GM12878 (cell line): ENCODE results near the gene HIVEP2. TPM values are rescaled to one million over a fixed set of nuclear protein-coding genes. Genes with fewer than 3 reads are reported as not detected.

Experiments used
- ATAC-seq: fragments of 200-7000 bp; cut with Tn5 transposase; 3 replicates; pipeline ENCODE4 v1.9.1; 2020; ENCODE audit warnings: mild to moderate bottlenecking, moderate library complexity
- BruUV-seq: library from RNA; stranded (reverse); fragments of 400-500 nt; replicated peaks from 2 replicates; lab custom pipeline; 2021; lab: Mats Ljungman, UMichigan
- CTCF ChIA-PET: fragments of 300-600 bp; sonication (Branson Sonifier 250); formaldehyde crosslinking; extraction: SDS; loops from one replicate; lab custom pipeline; 2021; ENCODE audit warnings: inconsistent platforms; lab: Yijun Ruan, JAX
- POLR2A ChIA-PET: fragments of 350-600 bp; formaldehyde crosslinking; extraction: SDS; loops from one replicate; lab custom pipeline; 2021; ENCODE audit warnings: inconsistent platforms; lab: Charles Lee
- RAD21 ChIA-PET: fragments of 300-600 bp; sonication (Branson Sonifier 250); formaldehyde crosslinking; loops from one replicate; lab custom pipeline; 2023; ENCODE audit warnings: antibody characterized with exemption; ENCODE audit not compliant: unreplicated experiment; lab: Charles Lee
- SMC1A ChIA-PET: fragments of 300-600 bp; sonication (Branson Sonifier 250); formaldehyde crosslinking; loops from one replicate; lab custom pipeline; 2023; ENCODE audit not compliant: unreplicated experiment, uncharacterized antibody; lab: Charles Lee
- DNase-seq: peaks from one replicate; pipeline ENCODE4 v3.0.0-alpha.2; 2011; ENCODE audit warnings: low read depth, low spot score
- FAIRE-seq: peaks from 3 replicates; lab custom pipeline; 2011; peaks lifted over from hg19 to GRCh38; lab: Jason Lieb, UNC
- H2AFZ ChIP-seq: 2 replicates; pipeline ENCODE4 v1.6.0; 2011; ENCODE audit warnings: low read depth, low read length, control low read depth; ENCODE audit not compliant: control insufficient read depth
- H3K27ac ChIP-seq: 2 replicates; pipeline ENCODE4 v1.5.1; 2011; ENCODE audit warnings: control low read depth; ENCODE audit not compliant: control insufficient read depth, insufficient read depth
- H3K27me3 ChIP-seq, 2 experiments: replicated peaks in 1 of 2; 2 replicates each; pipeline versions ENCODE4 v1.6.0 to v1.6.1; 2011; ENCODE audit warnings: low read length in 1 of 2; ENCODE audit not compliant: control insufficient read depth in 2 of 2, insufficient read depth in 2 of 2
- H3K36me3 ChIP-seq, 2 experiments: 2 replicates each; pipeline ENCODE4 v1.5.1; 2011; ENCODE audit warnings: low read length in 1 of 2; ENCODE audit not compliant: control insufficient read depth in 2 of 2, insufficient read depth in 2 of 2
- H3K4me1 ChIP-seq: 2 replicates; pipeline ENCODE4 v1.6.1; 2011; ENCODE audit warnings: mild to moderate bottlenecking, low read length, moderate library complexity, mixed read lengths; ENCODE audit not compliant: control insufficient read depth, insufficient read depth
- H3K4me2 ChIP-seq: 2 replicates; pipeline ENCODE4 v1.6.0; 2011; ENCODE audit warnings: control low read depth; ENCODE audit not compliant: control insufficient read depth, insufficient read depth
- H3K4me3 ChIP-seq: fragments of 200-600 bp; sonication (generic); 2 replicates; pipeline ENCODE4 v1.5.1; 2016
- H3K79me2 ChIP-seq: 2 replicates; pipeline ENCODE4 v1.6.0; 2011; ENCODE audit warnings: low read length; ENCODE audit not compliant: control insufficient read depth, insufficient read depth
- H3K9ac ChIP-seq: 2 replicates; pipeline ENCODE4 v1.8.0; 2011; ENCODE audit warnings: low read length, control low read depth, mixed read lengths; ENCODE audit not compliant: control insufficient read depth, insufficient read depth
- H3K9me3 ChIP-seq: replicated peaks from 3 replicates; pipeline ENCODE4 v1.5.1; 2011; ENCODE audit warnings: mild to moderate bottlenecking, low read length; ENCODE audit not compliant: control insufficient read depth, insufficient read depth
- H4K20me1 ChIP-seq: 2 replicates; pipeline ENCODE4 v1.6.0; 2011; ENCODE audit not compliant: control insufficient read depth, insufficient read depth
- ATF7 ChIP-seq: fragments of 450-650 bp; IDR thresholded peaks from 2 replicates; pipeline ENCODE4 v1.6.1; 2016; ENCODE audit warnings: low read depth, mild to moderate bottlenecking
- CEBPB ChIP-seq, 2 experiments: fragments of 150-350 bp in 1 of 2; IDR thresholded peaks; 2 replicates each; pipeline ENCODE4 v1.6.1; 2012 to 2014; ENCODE audit warnings: low read depth in 2 of 2, low read length in 2 of 2, borderline replicate concordance in 1 of 2, inconsistent platforms in 1 of 2
- EED ChIP-seq: sonication (generic); IDR thresholded peaks from 2 replicates; pipeline ENCODE4 v1.6.1; 2016; ENCODE audit warnings: antibody characterized with exemption, low read depth
- NR2C2 ChIP-seq: IDR thresholded peaks from 2 replicates; pipeline ENCODE4 v1.6.1; 2011; ENCODE audit warnings: borderline replicate concordance, low read depth; ENCODE audit not compliant: control insufficient read depth, insufficient read length
- RAD51 ChIP-seq: fragments of 450-650 bp; IDR thresholded peaks from 2 replicates; pipeline ENCODE4 v1.6.1; 2016; ENCODE audit warnings: moderate library complexity, mild to moderate bottlenecking, inconsistent platforms
- SIX5 ChIP-seq: IDR thresholded peaks from 2 replicates; pipeline ENCODE4 v1.6.1; 2011; ENCODE audit warnings: mild to moderate bottlenecking, low read depth, low read length, moderate library complexity; ENCODE audit not compliant: severe bottlenecking
- SPI1 ChIP-seq: IDR thresholded peaks from 2 replicates; pipeline ENCODE4 v1.6.1; 2011; ENCODE audit warnings: low read depth, mild to moderate bottlenecking, low read length, moderate library complexity, borderline replicate concordance; ENCODE audit not compliant: insufficient read depth
- WGBS: methylation state at CpG from one replicate; pipeline ENCODE4 v1.1.6; 2016; ENCODE audit warnings: low lambda C conversion rate; ENCODE audit not compliant: insufficient replicate concordance, insufficient coverage; ENCODE audit errors: missing lambda C conversion rate; 5-methylcytosine and 5-hydroxymethylcytosine counted together
- in situ Hi-C: fragments of 300-500 bp; cut with MboI; formaldehyde crosslinking; loops from 9 replicates; pipeline ENCODE4 v1.14.3; 2018; ENCODE audit warnings: mixed read lengths
- intact Hi-C: fragments of 100-400 bp; cut with micrococcal nuclease; formaldehyde crosslinking; loops from one replicate; pipeline ENCODE4 v1.14.2; 2022; ENCODE audit not compliant: unreplicated experiment
- polyA plus RNA-seq, 11 experiments: library from polyadenylated mRNA; depleted of rRNA in 4 of 11; unstranded in 6 of 11; stranded (reverse) in 5 of 11; fragments of >200 nt; fragmentation: Nextera tagmentation in 4 of 11; fragmentation: Illumina TruSeq in 1 of 11; extraction: Ambion mirVana in 4 of 11; extraction: Trizol in 1 of 11; gene quantifications; 1 replicate in 1 of 11; 2 replicates in 10 of 11; pipeline versions ENCODE4 v1.2.1 to v1.2.3, GENCODE V29; 2011 to 2016; ENCODE audit warnings: inconsistent platforms in 2 of 11, missing spikeins in 2 of 11, low read depth in 1 of 11
- total RNA-seq, 4 experiments: library from RNA; depleted of rRNA in 3 of 4; stranded (reverse); fragments of >200 nt in 3 of 4; fragmentation: Illumina TruSeq in 1 of 4; extraction: Trizol in 1 of 4; gene quantifications; 2 replicates each; pipeline versions ENCODE4 v1.2.1 to v1.2.3, GENCODE V29; 2013 to 2021
- TF ChIP-seq, protein P1 (sequence below), 3 experiments: IDR thresholded peaks in 2 of 3; conservative IDR thresholded peaks in 1 of 3; 2 replicates each; pipeline ENCODE4 v1.5.1; 2011; ENCODE audit warnings: low read depth in 3 of 3, low read length in 3 of 3, mild to moderate bottlenecking in 3 of 3, control low read depth in 2 of 3, moderate library complexity in 2 of 3, inconsistent platforms in 1 of 3, mixed read lengths in 1 of 3; ENCODE audit not compliant: control insufficient read depth in 2 of 3, insufficient read depth in 1 of 3; ENCODE audit errors: extremely low read depth in 1 of 3
- TF ChIP-seq, protein P2 (sequence below): IDR thresholded peaks from 2 replicates; pipeline ENCODE4 v1.6.1; 2011; ENCODE audit warnings: low read depth, low read length, improper control_type of control experiment, borderline replicate concordance

Gene HIVEP2
- total and polyA plus RNA-seq, 10 of the 15 experiments (the other 5 are each of a cell fraction or from before 2014, with no cell fraction given), result 1.2 to 15.7 (median 10.2) TPM

DNA sequence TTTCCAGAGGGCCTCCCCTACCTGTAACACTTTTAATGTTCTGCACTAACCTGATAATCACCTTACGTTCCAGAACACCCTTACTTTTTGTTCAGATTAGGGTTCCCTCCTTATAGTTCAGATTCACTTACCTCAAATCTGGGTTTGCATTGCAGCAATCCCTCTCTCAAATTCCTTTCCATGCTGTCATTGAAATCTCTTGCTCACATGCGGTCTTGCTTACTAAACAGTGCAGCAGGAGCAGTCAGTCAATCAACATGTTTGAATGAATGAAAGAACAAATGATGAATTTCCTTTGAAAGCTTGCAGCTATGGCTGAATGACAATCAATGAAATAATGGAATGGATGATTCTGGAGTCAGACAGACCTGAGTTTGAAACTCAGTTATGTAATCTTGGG lies 200.1 kb downstream of the HIVEP2 start:
- H3K27me3 ChIP-seq, result no peaks in the 10 kb centered on the region
- DNase-seq (no peak), FAIRE-seq (no peak), ATAC-seq (no peak)
- POLR2A ChIA-PET, result no interaction called here
- in situ Hi-C loops, result no loop called here
- CTCF ChIA-PET, result no interaction called here
- no peak for TF ChIP-seq EED
- no peak for TF ChIP-seq SIX5
- TF ChIP-seq NR2C2, result no peak
- H3K27ac ChIP-seq, result no peak overlapping the region
- H3K9me3 ChIP-seq, result no peaks in the 10 kb centered on the region
- no peak overlapping the region for H3K4me3 ChIP-seq
- RAD21 ChIA-PET, result no interaction called here
- H3K9ac ChIP-seq, result no peak overlapping the region
- no peaks in the 10 kb centered on the region for H3K4me1 ChIP-seq
- H3K79me2 ChIP-seq, result no peaks in the 10 kb centered on the region
- H2AFZ ChIP-seq, result no peak overlapping the region
- SMC1A ChIA-PET, result interaction anchor here (0.8 to 6.6 kb wide), 4 partner anchors 10 to 141 kb away, joined by 3 to 33 read pairs (median 8); no protein-coding TSS in a partner anchor
- 87% methylated on average over 2 of the region's 2 CpGs for WGBS
- H3K36me3 ChIP-seq, result no peaks in the 10 kb centered on the region
- intact Hi-C loops, result loop anchor here (10.0 kb wide), 1 partner anchor 270 kb away; no protein-coding TSS in a partner anchor
- H4K20me1 ChIP-seq, result no peaks in the 10 kb centered on the region
- H3K4me2 ChIP-seq, result no peak overlapping the region
- no TSS peak for BruUV-seq

DNA sequence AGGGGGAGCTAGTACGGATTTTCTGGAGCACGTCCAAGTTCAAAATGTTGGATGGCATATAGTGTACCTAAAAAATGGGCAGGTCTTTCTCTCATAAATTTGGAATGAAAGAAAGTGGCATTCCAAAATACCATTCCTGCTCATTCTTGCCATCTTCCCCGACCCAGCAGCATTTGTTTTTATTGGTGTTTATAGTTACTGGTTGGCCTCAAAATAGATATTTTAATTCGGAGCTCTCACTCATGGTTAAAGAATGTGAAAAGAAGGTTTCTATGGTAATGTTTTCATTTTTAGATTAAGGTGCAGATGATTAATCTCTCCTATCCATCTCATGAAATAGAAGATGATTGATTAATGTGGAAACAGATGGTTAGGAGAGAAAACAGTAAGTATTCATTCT lies 204.5 kb downstream of the HIVEP2 start:
- Histone ChIP-seq H3K4me2 (no peak overlapping the region), H4K20me1 (no peaks in the 10 kb centered on the region), H2AFZ (no peak overlapping the region), H3K27ac (no peak overlapping the region), H3K36me3 (no peaks in the 10 kb centered on the region), H3K27me3 (no peaks in the 10 kb centered on the region), H3K79me2 (no peaks in the 10 kb centered on the region), H3K9ac (no peak overlapping the region), H3K9me3 (no peaks in the 10 kb centered on the region), H3K4me1 (no peaks in the 10 kb centered on the region), H3K4me3 (no peak overlapping the region)
- ChIA-PET RAD21 (interaction anchor here (1.0 kb wide), 1 partner anchor 43 kb away, joined by 3 read pairs; no protein-coding TSS in a partner anchor), CTCF (no interaction called here), POLR2A (interaction anchor here (0.6 to 0.9 kb wide), 2 partner anchors 17 to 408 kb away, joined by 3 to 4 read pairs; no protein-coding TSS in a partner anchor), SMC1A (interaction anchor here (2.2 kb wide), 1 partner anchor 286 kb away, joined by 4 read pairs; no protein-coding TSS in a partner anchor)
- DNase-seq (no peak), FAIRE-seq (no peak), ATAC-seq (no peak)
- intact Hi-C loops, result loop anchor here (10.0 kb wide), 1 partner anchor 266 kb away; no protein-coding TSS in a partner anchor
- BruUV-seq, result no TSS peak
- WGBS, result 71% methylated on average over 4 of the region's 4 CpGs
- in situ Hi-C loops, result no loop called here
- TF ChIP-seq SPI1 (no peak), CEBPB (IDR thresholded peaks at IDR 0.05; ENCODE audit: borderline replicate concordance in 1 of 2, low read depth in 2 of 2, low read length in 2 of 2) (no peak), ATF7 (no peak), RAD51 (no peak)
- TF ChIP-seq, protein P1, sequence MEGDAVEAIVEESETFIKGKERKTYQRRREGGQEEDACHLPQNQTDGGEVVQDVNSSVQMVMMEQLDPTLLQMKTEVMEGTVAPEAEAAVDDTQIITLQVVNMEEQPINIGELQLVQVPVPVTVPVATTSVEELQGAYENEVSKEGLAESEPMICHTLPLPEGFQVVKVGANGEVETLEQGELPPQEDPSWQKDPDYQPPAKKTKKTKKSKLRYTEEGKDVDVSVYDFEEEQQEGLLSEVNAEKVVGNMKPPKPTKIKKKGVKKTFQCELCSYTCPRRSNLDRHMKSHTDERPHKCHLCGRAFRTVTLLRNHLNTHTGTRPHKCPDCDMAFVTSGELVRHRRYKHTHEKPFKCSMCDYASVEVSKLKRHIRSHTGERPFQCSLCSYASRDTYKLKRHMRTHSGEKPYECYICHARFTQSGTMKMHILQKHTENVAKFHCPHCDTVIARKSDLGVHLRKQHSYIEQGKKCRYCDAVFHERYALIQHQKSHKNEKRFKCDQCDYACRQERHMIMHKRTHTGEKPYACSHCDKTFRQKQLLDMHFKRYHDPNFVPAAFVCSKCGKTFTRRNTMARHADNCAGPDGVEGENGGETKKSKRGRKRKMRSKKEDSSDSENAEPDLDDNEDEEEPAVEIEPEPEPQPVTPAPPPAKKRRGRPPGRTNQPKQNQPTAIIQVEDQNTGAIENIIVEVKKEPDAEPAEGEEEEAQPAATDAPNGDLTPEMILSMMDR (IDR thresholded peaks at IDR 0.05 in 2 of 3, conservative IDR thresholded peaks at IDR 0.05 in 1 of 3; ENCODE audit: control insufficient read depth in 2 of 3, extremely low read depth in 1 of 3, insufficient read depth in 1 of 3, low read depth in 3 of 3, low read length in 3 of 3), result no peak
- TF ChIP-seq, protein P2, sequence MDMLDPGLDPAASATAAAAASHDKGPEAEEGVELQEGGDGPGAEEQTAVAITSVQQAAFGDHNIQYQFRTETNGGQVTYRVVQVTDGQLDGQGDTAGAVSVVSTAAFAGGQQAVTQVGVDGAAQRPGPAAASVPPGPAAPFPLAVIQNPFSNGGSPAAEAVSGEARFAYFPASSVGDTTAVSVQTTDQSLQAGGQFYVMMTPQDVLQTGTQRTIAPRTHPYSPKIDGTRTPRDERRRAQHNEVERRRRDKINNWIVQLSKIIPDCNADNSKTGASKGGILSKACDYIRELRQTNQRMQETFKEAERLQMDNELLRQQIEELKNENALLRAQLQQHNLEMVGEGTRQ, result no peak
